Suprapubic skin (tissue), 2 donors: ENCODE measurements around the gene GAB3.

Experiments used
- EP300 ChIP-seq: sonication (generic); formaldehyde crosslinking; IDR thresholded peaks from one replicate; pipeline ENCODE4 v1.6.1; 2017; ENCODE audit warnings: antibody characterized with exemption
- POLR2A ChIP-seq, 2 donors: fragments of 450-650 bp; IDR thresholded peaks; one replicate each; pipeline ENCODE4 v1.6.1; 2017; ENCODE audit warnings: antibody characterized with exemption in 2 of 2, mild to moderate bottlenecking in 2 of 2, moderate library complexity in 2 of 2

GRCh38 chrX:154793084-154793795, 42.4 kb upstream of the GAB3 start:
- TF ChIP-seq POLR2A (IDR thresholded peaks at IDR 0.05) (no peak), EP300 (no peak)
